Glutamatergic neuron (in vitro differentiated cells): Measurements from ENCODE around the gene TRMT44. TPM values are rescaled to one million over a fixed set of nuclear protein-coding genes. Genes with fewer than 3 reads are reported as not detected.

Experiments used
- DNase-seq: peaks from one replicate; pipeline ENCODE4 v3.0.0; 2022
- H3K27ac Mint-ChIP-seq: one replicate; pipeline ENCODE4 v1.8.0; 2020; ENCODE audit warnings: mild to moderate bottlenecking, mixed read lengths, inconsistent platforms; ENCODE audit not compliant: unreplicated experiment
- H3K27me3 Mint-ChIP-seq: one replicate; pipeline ENCODE4 v1.8.0; 2020; ENCODE audit warnings: mild to moderate bottlenecking, moderate library complexity, mixed read lengths, inconsistent platforms; ENCODE audit not compliant: unreplicated experiment
- H3K36me3 Mint-ChIP-seq: one replicate; pipeline ENCODE4 v1.8.0; 2020; ENCODE audit warnings: mild to moderate bottlenecking, mixed read lengths, inconsistent platforms; ENCODE audit not compliant: unreplicated experiment
- H3K4me1 Mint-ChIP-seq: one replicate; pipeline ENCODE4 v1.8.0; 2020; ENCODE audit warnings: mild to moderate bottlenecking, low read depth, mixed read lengths, inconsistent platforms; ENCODE audit not compliant: unreplicated experiment
- H3K4me3 Mint-ChIP-seq: one replicate; pipeline ENCODE4 v1.8.0; 2020; ENCODE audit warnings: mild to moderate bottlenecking, mixed read lengths, inconsistent platforms; ENCODE audit not compliant: unreplicated experiment
- H3K9me3 Mint-ChIP-seq: one replicate; pipeline ENCODE4 v1.8.0; 2020; ENCODE audit warnings: mild to moderate bottlenecking, moderate library complexity, mixed read lengths, inconsistent platforms; ENCODE audit not compliant: unreplicated experiment
- CTCF ChIP-seq: fragments of 200-600 bp; sonication (generic); IDR thresholded peaks from one replicate; pipeline ENCODE4 v1.5.0; 2021; ENCODE audit not compliant: partially characterized antibody, unreplicated experiment
- total RNA-seq: library from RNA; stranded (reverse); fragmentation: NEBNext Ultra II Directional; extraction: Animal tissue kit (Norgen Biotek cat#: 25700); gene quantifications from one replicate; pipeline ENCODE4 v1.2.1, GENCODE V29; 2021; ENCODE audit not compliant: unreplicated experiment

The TRMT44 gene
- total RNA-seq, 1 donor from 2014 or later, result 23.3 TPM

- H3K27ac Mint-ChIP-seq, result no peak overlapping the region
- DNase-seq, result no peak
- no peak for TF ChIP-seq CTCF
- peaks cover 2% of the 10 kb centered on the region for H3K27me3 Mint-ChIP-seq
- no peak overlapping the region for H3K4me3 Mint-ChIP-seq
- H3K36me3 Mint-ChIP-seq, result peaks cover 8% of the 10 kb centered on the region
- H3K9me3 Mint-ChIP-seq, result peaks cover 5% of the 10 kb centered on the region
- H3K4me1 Mint-ChIP-seq, result peaks cover 3% of the 10 kb centered on the region
These were observed 84.2 kb downstream of the TRMT44 start for GRCh38 chr4:8524595-8525382.

DNA sequence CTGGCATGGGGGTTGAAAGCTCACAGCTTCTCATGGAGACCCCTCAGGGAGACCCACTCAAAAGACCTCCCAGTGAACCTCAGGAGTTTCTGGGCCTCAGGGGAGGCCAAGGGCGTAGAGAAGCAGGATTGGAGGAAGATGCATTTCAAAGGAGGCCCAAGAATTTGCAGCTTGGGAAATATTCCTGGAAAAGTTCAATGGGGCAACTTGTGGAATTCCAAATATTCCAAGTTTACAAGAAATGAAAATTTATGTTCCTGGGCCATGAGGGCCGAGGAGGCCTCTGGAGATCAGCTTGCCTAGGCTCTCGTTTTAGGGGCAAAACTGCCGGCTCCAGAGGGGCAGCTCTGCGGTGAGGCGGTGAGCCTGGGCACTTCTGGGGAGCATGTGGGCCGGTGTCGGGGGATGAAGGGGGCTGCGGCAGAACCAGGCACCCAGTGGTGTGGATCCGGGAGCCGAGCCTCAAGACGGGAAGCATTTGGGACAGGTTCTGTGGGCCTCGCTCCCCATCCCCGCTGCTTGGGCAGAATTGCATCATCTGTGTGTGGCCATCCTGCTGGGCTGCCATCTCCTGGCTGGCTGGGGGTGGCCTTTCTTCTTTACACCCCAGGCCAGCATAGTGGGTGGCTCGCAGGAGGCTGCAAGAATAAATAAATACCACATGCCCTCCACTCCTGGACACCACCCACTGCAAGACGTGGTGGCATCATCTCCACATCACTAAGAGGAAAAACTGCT lies 85.0 kb downstream of the TRMT44 start:
- Mint-ChIP-seq H3K27me3 (peaks cover 2% of the 10 kb centered on the region), H3K4me3 (no peak overlapping the region), H3K27ac (no peak overlapping the region), H3K9me3 (peaks cover 4% of the 10 kb centered on the region), H3K36me3 (peaks cover 3% of the 10 kb centered on the region), H3K4me1 (peaks cover 3% of the 10 kb centered on the region)
- no peak for TF ChIP-seq CTCF
- no peak for DNase-seq

Other genes with a start within 250 kb of the TRMT44 start
- not detected for gene SH3TC1, start 241.5 kb upstream of the TRMT44 start, total RNA-seq
- gene HTRA3, start 171.0 kb upstream of the TRMT44 start, total RNA-seq, result 0.64 TPM
- gene ACOX3, start 54 bp upstream of the TRMT44 start, total RNA-seq, result 23.8 TPM
- 0.17 TPM for gene GPR78, start 139.6 kb downstream of the TRMT44 start, total RNA-seq
- 0.27 TPM for gene CPZ, start 152.0 kb downstream of the TRMT44 start, total RNA-seq